A673 (cell line): ENCODE measurements around the gene CDKN2C. TPM values are rescaled to one million over a fixed set of nuclear protein-coding genes. Genes with fewer than 3 reads are reported as not detected.
"Not testable (repeated sequence)": the region's sequence is repeated elsewhere in the genome, so short reads cannot be mapped to it uniquely, and the experiment has no call there.

Experiments used
- BruUV-seq: library from RNA; stranded (reverse); fragments of 400-500 nt; replicated peaks from 2 replicates; lab custom pipeline; 2021; lab: Mats Ljungman, UMichigan
- CTCF ChIA-PET: fragments of 300-600 bp; sonication (Branson Sonifier 250); formaldehyde crosslinking; loops from one replicate; lab custom pipeline; 2022; ENCODE audit warnings: antibody characterized with exemption; lab: Charles Lee
- POLR2A ChIA-PET: fragments of 300-600 bp; sonication (Branson Sonifier 250); formaldehyde crosslinking; loops from one replicate; lab custom pipeline; 2022; ENCODE audit warnings: antibody characterized with exemption; ENCODE audit not compliant: low non-redundant PET; lab: Charles Lee
- DNase-seq: peaks from one replicate; pipeline ENCODE4 v3.0.0-alpha.2; 2015; ENCODE audit warnings: low spot score
- H3K27ac ChIP-seq: fragments of 200-600 bp; sonication (generic); 2 replicates; pipeline ENCODE4 v1.5.1; 2016; ENCODE audit warnings: mixed run types, low read depth, mild to moderate bottlenecking, mixed read lengths, antibody characterized with exemption, low read length; ENCODE audit not compliant: poor library complexity, severe bottlenecking
- H3K27me3 ChIP-seq: fragments of 200-600 bp; sonication (generic); replicated peaks from 2 replicates; pipeline ENCODE4 v1.6.1; 2017; ENCODE audit warnings: mixed run types, low read depth, mild to moderate bottlenecking, mixed read lengths, antibody characterized with exemption, low read length; ENCODE audit not compliant: insufficient read depth, poor library complexity
- H3K36me3 ChIP-seq: fragments of 200-600 bp; sonication (generic); 2 replicates; pipeline ENCODE4 v1.6.1; 2016; ENCODE audit warnings: mixed run types, mild to moderate bottlenecking, mixed read lengths, antibody characterized with exemption, low read length; ENCODE audit not compliant: insufficient read depth, poor library complexity, severe bottlenecking
- H3K4me1 ChIP-seq: fragments of 200-600 bp; sonication (generic); 2 replicates; pipeline ENCODE4 v1.6.1; 2017; ENCODE audit warnings: mixed run types, mild to moderate bottlenecking, mixed read lengths, antibody characterized with exemption, low read length; ENCODE audit not compliant: insufficient read depth, poor library complexity, severe bottlenecking
- H3K4me3 ChIP-seq: fragments of 200-600 bp; sonication (generic); 2 replicates; pipeline ENCODE4 v1.5.1; 2016; ENCODE audit warnings: low read depth, mixed run types, mild to moderate bottlenecking, mixed read lengths, low read length; ENCODE audit not compliant: poor library complexity, severe bottlenecking
- H3K9me3 ChIP-seq: fragments of 200-600 bp; sonication (generic); 2 replicates; pipeline ENCODE4 v1.6.1; 2016; ENCODE audit warnings: mixed run types, low read depth, mild to moderate bottlenecking, mixed read lengths, antibody characterized with exemption, low read length; ENCODE audit not compliant: poor library complexity, severe bottlenecking
- EZH2 ChIP-seq: fragments of 200-600 bp; sonication (generic); IDR thresholded peaks from 2 replicates; pipeline ENCODE4 v1.6.1; 2017; ENCODE audit warnings: borderline replicate concordance, low read depth, mild to moderate bottlenecking, mixed read lengths, antibody characterized with exemption, low read length; ENCODE audit not compliant: poor library complexity, severe bottlenecking
- intact Hi-C: fragments of 100-400 bp; cut with micrococcal nuclease; formaldehyde crosslinking; loops from one replicate; pipeline ENCODE4 v1.10.0; 2022; ENCODE audit not compliant: unreplicated experiment
- total RNA-seq: library from RNA; stranded (reverse); gene quantifications from 2 replicates; pipeline ENCODE4 v1.2.3, GENCODE V29; 2021
- TF ChIP-seq, protein P1 (sequence below): fragments of 300-800, 200-600 bp; sonication (generic); conservative IDR thresholded peaks from 2 replicates; pipeline ENCODE4 v1.5.1; 2017; ENCODE audit warnings: low read depth, mild to moderate bottlenecking, antibody characterized with exemption, low read length, moderate library complexity, mixed read lengths

CDKN2C gene
- total RNA-seq, 1 experiment from 2014 or later, result 53.5 TPM

GRCh38 chr1:50930965-50931737 is 38.9 kb upstream of the CDKN2C start:
- no peak overlapping the region for H3K27ac ChIP-seq
- intact Hi-C loops, result no loop called here
- H3K27me3 ChIP-seq, result no peaks in the 10 kb centered on the region
- no peaks in the 10 kb centered on the region for H3K9me3 ChIP-seq
- no peak overlapping the region for H3K4me3 ChIP-seq
- no peak for TF ChIP-seq EZH2
- TF ChIP-seq, protein P1, sequence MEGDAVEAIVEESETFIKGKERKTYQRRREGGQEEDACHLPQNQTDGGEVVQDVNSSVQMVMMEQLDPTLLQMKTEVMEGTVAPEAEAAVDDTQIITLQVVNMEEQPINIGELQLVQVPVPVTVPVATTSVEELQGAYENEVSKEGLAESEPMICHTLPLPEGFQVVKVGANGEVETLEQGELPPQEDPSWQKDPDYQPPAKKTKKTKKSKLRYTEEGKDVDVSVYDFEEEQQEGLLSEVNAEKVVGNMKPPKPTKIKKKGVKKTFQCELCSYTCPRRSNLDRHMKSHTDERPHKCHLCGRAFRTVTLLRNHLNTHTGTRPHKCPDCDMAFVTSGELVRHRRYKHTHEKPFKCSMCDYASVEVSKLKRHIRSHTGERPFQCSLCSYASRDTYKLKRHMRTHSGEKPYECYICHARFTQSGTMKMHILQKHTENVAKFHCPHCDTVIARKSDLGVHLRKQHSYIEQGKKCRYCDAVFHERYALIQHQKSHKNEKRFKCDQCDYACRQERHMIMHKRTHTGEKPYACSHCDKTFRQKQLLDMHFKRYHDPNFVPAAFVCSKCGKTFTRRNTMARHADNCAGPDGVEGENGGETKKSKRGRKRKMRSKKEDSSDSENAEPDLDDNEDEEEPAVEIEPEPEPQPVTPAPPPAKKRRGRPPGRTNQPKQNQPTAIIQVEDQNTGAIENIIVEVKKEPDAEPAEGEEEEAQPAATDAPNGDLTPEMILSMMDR, result no peak
- H3K4me1 ChIP-seq, result no peaks in the 10 kb centered on the region
- no peak for DNase-seq
- CTCF ChIA-PET, result no interaction called here
- POLR2A ChIA-PET, result no interaction called here
- H3K36me3 ChIP-seq, result no peaks in the 10 kb centered on the region
- no TSS peak for BruUV-seq

DNA sequence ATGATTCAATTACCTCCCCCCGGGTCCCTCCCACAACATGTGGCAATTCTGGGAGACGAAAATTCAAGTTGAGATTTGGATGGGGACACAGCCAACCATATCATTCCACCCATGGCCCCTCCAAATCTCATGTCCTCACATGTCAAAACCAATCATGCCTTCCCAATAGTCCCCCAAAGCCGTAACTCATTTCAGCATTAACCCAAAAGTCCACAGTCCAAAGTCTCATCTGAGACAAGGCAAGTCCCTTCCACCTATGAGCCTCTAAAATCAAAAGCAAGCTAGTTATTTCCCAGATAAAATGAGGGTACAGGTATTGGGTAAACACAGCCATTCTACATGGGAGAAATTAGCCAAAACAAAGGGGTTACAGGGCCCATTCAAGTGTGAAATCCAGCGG is 38.0 kb upstream of the CDKN2C start:
- POLR2A ChIA-PET, H3K4me1 ChIP-seq, CTCF ChIA-PET, H3K27me3 ChIP-seq, H3K9me3 ChIP-seq, intact Hi-C loops, H3K27ac ChIP-seq, DNase-seq, BruUV-seq, H3K36me3 ChIP-seq, H3K4me3 ChIP-seq: not testable (repeated sequence)

GRCh38 chr1:50933770-50934169 is 36.3 kb upstream of the CDKN2C start:
- H3K4me1 ChIP-seq, H3K27ac ChIP-seq, H3K9me3 ChIP-seq, BruUV-seq, DNase-seq, POLR2A ChIA-PET, H3K27me3 ChIP-seq, H3K4me3 ChIP-seq, intact Hi-C loops, CTCF ChIA-PET, H3K36me3 ChIP-seq: not testable (repeated sequence)

GRCh38 chr1:50934838-50935237 is 35.2 kb upstream of the CDKN2C start:
- CTCF ChIA-PET, result no interaction called here
- BruUV-seq, result no TSS peak
- TF ChIP-seq EZH2, result no peak
- TF ChIP-seq, protein P1, result no peak
- intact Hi-C loops, result no loop called here
- H3K27ac ChIP-seq, result no peak overlapping the region
- no peaks in the 10 kb centered on the region for H3K4me1 ChIP-seq
- no peaks in the 10 kb centered on the region for H3K27me3 ChIP-seq
- POLR2A ChIA-PET, result no interaction called here
- H3K4me3 ChIP-seq, result no peak overlapping the region
- no peaks in the 10 kb centered on the region for H3K9me3 ChIP-seq
- no peaks in the 10 kb centered on the region for H3K36me3 ChIP-seq
- DNase-seq, result no peak

DNA sequence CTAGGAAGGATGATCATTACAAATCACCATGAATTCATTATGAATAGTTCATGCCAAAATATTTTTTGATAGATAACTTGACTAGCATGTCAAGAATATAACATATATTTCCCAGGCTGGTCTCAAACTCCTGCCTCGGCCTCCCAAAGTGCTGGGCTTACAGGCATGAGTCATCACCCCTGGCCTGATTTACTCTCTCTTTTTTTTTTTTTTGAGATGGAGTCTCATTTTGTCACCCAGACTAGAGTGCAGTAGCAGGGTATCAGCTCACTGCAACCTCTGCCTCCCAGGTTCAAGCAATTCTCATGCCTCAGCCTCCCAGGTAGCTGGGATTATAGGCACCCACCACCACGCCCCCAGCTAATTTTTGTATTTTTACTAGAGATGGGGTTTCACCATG is 34.8 kb upstream of the CDKN2C start:
- CTCF ChIA-PET, H3K36me3 ChIP-seq, H3K4me3 ChIP-seq, H3K27ac ChIP-seq, DNase-seq, intact Hi-C loops, H3K27me3 ChIP-seq, POLR2A ChIA-PET, BruUV-seq, H3K9me3 ChIP-seq, H3K4me1 ChIP-seq: not testable (repeated sequence)
